GM23338 (cell line): ENCODE data around the gene ARID3B.

ENCODE experiments used
- CREB1 ChIP-seq: fragments of 250-450 bp; sonication (Bioruptor Pico); IDR thresholded peaks from 2 replicates; pipeline ENCODE4 v1.5.0; 2020; ENCODE audit warnings: low read depth, mild to moderate bottlenecking, moderate library complexity
- CTCF ChIP-seq, 2 experiments: fragments of 200-600 bp in 1 of 2; sonication (generic) in 1 of 2; conservative IDR thresholded peaks; 2 replicates each; pipeline versions ENCODE4 v1.5.1 to v1.6.1; 2016 to 2017; ENCODE audit warnings: antibody characterized with exemption in 2 of 2, low read depth in 2 of 2, mild to moderate bottlenecking in 2 of 2, moderate library complexity in 1 of 2
- ETS1 ChIP-seq: IDR thresholded peaks from 2 replicates; pipeline ENCODE4 v1.6.1; 2016; ENCODE audit warnings: antibody characterized with exemption
- EZH2 ChIP-seq: fragments of 200-600 bp; sonication (generic); IDR thresholded peaks from one replicate; pipeline ENCODE4 v1.8.0; 2017; ENCODE audit warnings: antibody characterized with exemption, mild to moderate bottlenecking, low read depth; ENCODE audit not compliant: unreplicated experiment
- EZH2phosphoT487 ChIP-seq: fragments of 200-600 bp; sonication (generic); IDR thresholded peaks from one replicate; pipeline ENCODE4 v1.8.1; 2018; ENCODE audit warnings: antibody characterized with exemption; ENCODE audit not compliant: unreplicated experiment
- JUNB ChIP-seq: IDR thresholded peaks from one replicate; pipeline ENCODE4 v1.6.1; 2016; ENCODE audit warnings: antibody characterized with exemption; ENCODE audit not compliant: unreplicated experiment
- POLR2AphosphoS5 ChIP-seq: IDR thresholded peaks from 2 replicates; pipeline ENCODE4 v1.6.1; 2016; ENCODE audit warnings: antibody characterized with exemption, low read depth
- REST ChIP-seq: IDR thresholded peaks from one replicate; pipeline ENCODE4 v1.6.1; 2018; ENCODE audit warnings: antibody characterized with exemption; ENCODE audit not compliant: unreplicated experiment
- ZNF114 ChIP-seq: fragments of 250-450 bp; sonication (Bioruptor Pico); IDR thresholded peaks from 2 replicates; pipeline ENCODE4 v1.5.0; 2020; ENCODE audit warnings: mild to moderate bottlenecking, moderate library complexity
- ZNF331 ChIP-seq: fragments of 250-450 bp; sonication (Bioruptor Pico); IDR thresholded peaks from 2 replicates; pipeline ENCODE4 v1.5.0; 2020; ENCODE audit warnings: low read depth, mild to moderate bottlenecking, moderate library complexity

- TF ChIP-seq POLR2AphosphoS5 (no peak), CTCF (conservative IDR thresholded peaks at IDR 0.05; ENCODE audit: low read depth in 2 of 2) (no peak), EZH2phosphoT487 (no peak), EZH2 (no peak), ETS1 (no peak), ZNF114 (CRISPR knock-in tag) (no peak), JUNB (no peak), CREB1 (CRISPR knock-in tag) (no peak), REST (no peak), ZNF331 (CRISPR knock-in tag) (no peak)
Measured at GRCh38 chr15:74545776-74546656, 5.0 kb downstream of the ARID3B start.
